HFF-Myc (cell line): ENCODE results near the gene CSTPP1.
"Not testable (repeated sequence)": the region's sequence is repeated elsewhere in the genome, so short reads cannot be mapped to it uniquely, and the experiment has no call there.

Experiments
- DNase-seq: peaks from one replicate; pipeline ENCODE4 v3.0.0-alpha.2; 2011; ENCODE audit warnings: low read depth; ENCODE audit errors: extremely low read depth
- H3K4me3 ChIP-seq: replicated peaks from 2 replicates; pipeline ENCODE4 v1.5.1; 2011; ENCODE audit warnings: low read depth, mild to moderate bottlenecking, control low read depth, low read length
- TF ChIP-seq, protein P1 (sequence below): IDR thresholded peaks from 2 replicates; pipeline ENCODE4 v1.5.1; 2012; ENCODE audit warnings: mild to moderate bottlenecking, low read depth, low read length, control low read depth; ENCODE audit errors: missing control alignments

The CSTPP1 gene

DNA sequence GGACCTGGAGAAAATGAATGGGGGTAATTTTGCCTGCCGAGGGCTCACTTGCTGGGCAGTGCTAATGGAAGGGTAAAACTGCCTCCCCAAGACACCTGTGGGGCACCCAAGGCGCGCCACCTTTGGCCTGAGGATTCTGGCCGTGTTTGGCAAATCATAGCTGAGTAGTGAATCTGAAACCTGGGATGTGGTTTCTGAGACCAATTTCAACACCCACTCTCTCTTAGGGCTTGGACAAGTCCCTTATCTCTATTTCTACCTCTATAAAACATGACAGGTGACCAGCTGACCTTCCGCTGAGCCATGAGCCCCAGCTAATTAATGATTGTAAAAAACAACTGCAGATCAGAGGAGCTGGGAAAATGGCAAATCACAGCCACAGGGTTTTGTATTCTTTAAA lies 251.2 kb downstream of the CSTPP1 start:
- TF ChIP-seq, protein P1, sequence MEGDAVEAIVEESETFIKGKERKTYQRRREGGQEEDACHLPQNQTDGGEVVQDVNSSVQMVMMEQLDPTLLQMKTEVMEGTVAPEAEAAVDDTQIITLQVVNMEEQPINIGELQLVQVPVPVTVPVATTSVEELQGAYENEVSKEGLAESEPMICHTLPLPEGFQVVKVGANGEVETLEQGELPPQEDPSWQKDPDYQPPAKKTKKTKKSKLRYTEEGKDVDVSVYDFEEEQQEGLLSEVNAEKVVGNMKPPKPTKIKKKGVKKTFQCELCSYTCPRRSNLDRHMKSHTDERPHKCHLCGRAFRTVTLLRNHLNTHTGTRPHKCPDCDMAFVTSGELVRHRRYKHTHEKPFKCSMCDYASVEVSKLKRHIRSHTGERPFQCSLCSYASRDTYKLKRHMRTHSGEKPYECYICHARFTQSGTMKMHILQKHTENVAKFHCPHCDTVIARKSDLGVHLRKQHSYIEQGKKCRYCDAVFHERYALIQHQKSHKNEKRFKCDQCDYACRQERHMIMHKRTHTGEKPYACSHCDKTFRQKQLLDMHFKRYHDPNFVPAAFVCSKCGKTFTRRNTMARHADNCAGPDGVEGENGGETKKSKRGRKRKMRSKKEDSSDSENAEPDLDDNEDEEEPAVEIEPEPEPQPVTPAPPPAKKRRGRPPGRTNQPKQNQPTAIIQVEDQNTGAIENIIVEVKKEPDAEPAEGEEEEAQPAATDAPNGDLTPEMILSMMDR: no peak
- peak overlapping the region; percentile 81 for H3K4me3 ChIP-seq
- no peak for DNase-seq

DNA sequence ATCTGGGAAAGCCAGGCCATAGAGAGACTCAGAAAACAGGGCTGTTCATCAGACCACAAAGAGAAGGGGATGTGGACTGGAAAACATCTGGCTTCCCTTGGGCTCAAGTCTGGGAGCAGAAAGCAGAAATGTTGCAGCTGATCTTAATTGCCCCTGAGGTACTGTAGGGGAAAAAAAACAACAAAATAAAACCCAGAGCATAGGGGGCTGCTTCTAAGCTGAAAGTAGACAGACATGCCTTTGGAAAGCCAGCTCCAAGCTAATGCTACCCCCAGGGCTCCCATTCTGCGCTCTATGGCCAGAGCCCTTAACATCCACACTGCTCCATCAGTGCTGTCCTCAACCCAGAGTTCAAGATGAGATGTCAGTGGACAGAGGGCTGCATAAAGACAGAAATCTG lies 251.7 kb downstream of the CSTPP1 start:
- H3K4me3 ChIP-seq: no peak overlapping the region
- no peak for DNase-seq
- TF ChIP-seq, protein P1: no peak

DNA sequence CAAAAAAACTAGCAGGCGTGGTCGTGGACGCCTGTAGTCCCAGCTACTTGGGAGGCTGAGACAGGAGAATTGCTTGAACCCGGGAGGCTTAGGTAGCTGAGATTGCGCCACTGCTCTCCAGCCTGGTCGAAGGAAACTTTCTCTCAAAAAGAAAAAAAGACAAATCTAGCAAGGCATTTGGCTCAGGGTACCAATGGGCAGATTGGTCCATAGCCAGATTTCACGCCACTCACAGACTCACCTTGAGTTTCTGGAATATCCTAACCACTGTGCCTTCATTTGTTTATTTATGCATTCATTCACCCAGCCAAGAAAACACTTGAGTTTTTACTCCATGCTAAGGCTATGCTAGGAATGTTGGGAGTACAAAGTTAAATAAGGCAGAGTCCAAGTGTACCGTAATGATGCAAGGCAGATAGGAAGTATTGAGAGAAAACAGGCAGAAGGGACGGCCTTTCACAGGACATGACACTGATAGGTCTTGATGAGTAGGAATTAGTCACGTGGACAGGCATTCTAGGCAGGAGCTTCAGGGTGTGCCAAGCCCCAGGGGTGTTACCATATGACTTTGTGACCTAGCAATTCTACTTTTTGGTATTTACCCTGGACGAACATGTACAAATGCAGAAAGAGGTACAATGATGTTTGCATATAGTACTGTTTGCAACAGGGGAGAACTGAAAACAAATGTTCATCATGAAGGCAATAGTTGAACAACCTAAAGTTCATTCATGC lies 252.7 kb downstream of the CSTPP1 start:
- TF ChIP-seq, protein P1: no peak
- DNase-seq: no peak
- no peak overlapping the region for H3K4me3 ChIP-seq

DNA sequence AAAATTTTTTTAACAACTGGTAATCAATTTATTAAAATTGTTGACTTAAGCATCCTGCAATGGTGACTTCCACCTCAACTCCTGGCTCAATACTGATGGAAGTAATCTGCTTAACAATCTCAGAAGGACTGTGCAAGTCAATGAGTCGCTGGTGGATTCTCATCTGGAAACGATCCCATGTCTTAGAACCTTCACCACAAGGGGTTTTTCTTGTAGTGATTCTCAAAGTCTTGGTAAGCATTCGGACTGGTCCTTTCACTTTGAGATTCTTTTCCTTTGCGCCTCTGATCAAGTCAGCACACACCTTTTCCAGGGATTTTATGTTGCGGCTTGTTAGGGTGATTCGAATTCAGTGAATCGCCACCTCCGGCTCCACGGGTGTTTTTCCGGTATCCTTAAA lies 254.6 kb downstream of the CSTPP1 start:
- DNase-seq, H3K4me3 ChIP-seq: not testable (repeated sequence)

DNA sequence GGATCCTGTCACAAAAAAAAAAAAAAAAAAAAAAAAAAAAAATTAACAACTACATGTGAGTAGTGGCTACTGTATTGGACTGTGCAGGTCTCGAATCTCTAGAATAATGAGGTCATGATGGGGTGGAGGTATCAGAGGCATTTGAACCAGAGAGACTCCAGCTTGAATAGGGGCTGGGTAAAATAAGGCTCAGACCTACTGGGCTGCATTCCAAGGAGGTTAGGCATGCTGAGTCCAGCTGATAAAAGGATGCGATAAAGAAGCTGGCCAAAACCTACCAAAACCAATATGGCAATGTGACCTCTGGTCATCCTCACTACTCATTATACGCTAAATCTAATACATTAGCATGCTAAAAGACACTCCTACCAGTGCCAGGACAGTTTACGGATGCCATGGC lies 255.6 kb downstream of the CSTPP1 start:
- DNase-seq: no peak
- TF ChIP-seq, protein P1: no peak
- no peak overlapping the region for H3K4me3 ChIP-seq

DNA sequence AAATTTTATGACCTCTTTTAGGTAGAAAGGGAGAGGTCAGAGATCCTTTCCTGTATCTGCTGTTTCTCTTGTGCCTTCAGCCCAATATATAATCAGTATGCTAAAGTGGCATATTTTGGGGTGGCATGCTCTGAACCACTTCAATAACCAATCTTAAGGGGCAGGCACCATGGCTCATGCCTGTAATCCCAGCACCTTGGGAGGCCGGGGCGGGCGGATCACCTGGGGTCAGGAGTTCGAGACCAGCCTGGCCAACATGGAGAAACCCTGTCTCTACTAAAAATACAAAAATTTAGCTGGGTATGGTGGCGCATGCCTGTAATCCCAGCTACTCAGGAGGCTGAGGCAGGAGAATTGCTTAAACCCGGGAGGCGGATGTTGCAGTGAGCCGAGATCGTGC lies 261.6 kb downstream of the CSTPP1 start:
- H3K4me3 ChIP-seq, DNase-seq: not testable (repeated sequence)

DNA sequence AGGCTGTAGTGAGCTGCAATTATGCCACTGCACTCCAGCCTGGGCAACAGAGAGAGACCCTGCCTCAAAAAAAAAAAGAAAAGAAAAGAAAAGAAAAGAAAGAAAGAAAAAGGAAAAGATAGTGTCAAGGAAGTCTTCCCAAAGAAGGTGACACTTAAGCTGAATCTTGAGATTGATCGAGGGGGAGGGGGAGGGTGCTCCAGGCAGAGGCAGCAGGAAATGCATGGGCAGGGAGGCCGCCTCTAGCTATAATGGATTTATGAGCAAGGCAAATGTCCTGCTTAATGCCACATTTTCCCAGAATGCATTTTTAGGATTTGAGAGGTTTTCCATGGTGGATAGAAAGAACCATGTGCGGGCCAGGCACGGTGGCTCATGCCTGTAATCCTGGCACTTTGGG lies 264.5 kb downstream of the CSTPP1 start:
- TF ChIP-seq, protein P1: no peak
- no peak overlapping the region for H3K4me3 ChIP-seq
- DNase-seq: no peak

DNA sequence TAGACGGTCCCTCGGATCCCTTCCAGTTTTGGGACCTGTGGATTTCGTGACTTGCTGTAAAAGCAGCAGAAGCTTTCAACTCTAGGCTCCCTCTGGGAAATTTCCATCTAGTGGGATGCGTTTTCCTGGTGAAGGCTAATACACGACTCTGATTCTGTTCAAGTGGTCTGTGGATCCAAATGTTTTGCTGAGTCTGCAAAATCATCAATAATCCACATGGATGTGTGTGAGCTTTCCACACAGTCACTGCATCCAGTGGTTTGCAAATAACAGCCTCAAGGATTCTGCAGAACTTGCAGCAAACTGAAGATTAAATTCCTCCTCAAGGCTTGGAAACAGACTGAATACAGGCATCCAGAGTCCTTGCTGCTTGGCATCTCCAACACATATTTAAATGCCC lies 266.0 kb downstream of the CSTPP1 start:
- H3K4me3 ChIP-seq: no peak overlapping the region
- no peak for DNase-seq
- TF ChIP-seq, protein P1: no peak
